ENCODE measurements around the gene OR56B1.
"Not testable (repeated sequence)": the region's sequence is repeated elsewhere in the genome, so short reads cannot be mapped to it uniquely, and the experiment has no call there.

OR56B1 gene

DNA sequence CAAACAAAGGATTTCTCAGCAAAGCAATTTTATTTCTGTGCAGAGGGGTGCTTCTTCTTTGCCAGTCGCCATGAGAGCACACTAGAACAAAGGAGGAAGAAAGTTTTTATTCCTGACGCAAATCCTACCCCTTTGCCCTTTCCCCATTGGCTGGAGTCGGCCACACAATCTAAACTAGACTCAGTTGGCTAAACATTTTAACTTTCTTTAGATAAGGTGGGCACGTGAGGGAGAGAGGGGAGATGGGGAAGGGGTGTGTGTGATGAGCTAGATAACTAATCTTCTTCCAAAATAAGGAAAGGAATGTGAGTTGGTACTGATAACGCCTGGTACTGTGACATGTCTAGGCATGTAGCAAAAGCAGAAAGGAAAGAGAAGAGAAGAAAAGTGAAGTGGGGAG, 46.0 kb upstream of the OR56B1 start:
- no peak for DNase-seq
- H3K27ac ChIP-seq (ENCODE audit: low read length) = no peak overlapping the region
- H4K20me1 ChIP-seq (ENCODE audit: insufficient read depth, low read length) = no peaks in the 10 kb centered on the region
- no peaks in the 10 kb centered on the region for H3K79me2 ChIP-seq (ENCODE audit: low read length)
- H3K9me2 ChIP-seq (replicated peaks; ENCODE audit: insufficient read depth, low read length) = no peaks in the 10 kb centered on the region
- H2AFZ ChIP-seq (ENCODE audit: low read length) = no peak overlapping the region
- 0 out of 2 replicates have a peak, but pooled peaks cover 4% of the 10 kb centered on the region for H3K4me1 ChIP-seq (ENCODE audit: low read length)
- H3F3A ChIP-seq (ENCODE audit: insufficient read depth, low read length) = peaks cover 10% of the 10 kb centered on the region
- no peaks in the 10 kb centered on the region for H3K9me3 ChIP-seq (replicated peaks; ENCODE audit: insufficient read depth, low read length)
- H3K27me3 ChIP-seq (replicated peaks; ENCODE audit: insufficient read depth, low read length) = peaks cover 43% of the 10 kb centered on the region
- H3K4me2 ChIP-seq (ENCODE audit: low read depth, low read length) = no peak overlapping the region
- H3K9ac ChIP-seq (ENCODE audit: low read length) = no peak overlapping the region
- no peaks in the 10 kb centered on the region for H3K36me3 ChIP-seq (replicated peaks; ENCODE audit: insufficient read depth, low read length)
- H3K4me3 ChIP-seq (ENCODE audit: low read length) = no peak overlapping the region
- TF ChIP-seq EZH2phosphoT487 (IDR thresholded peaks at IDR 0.05; ENCODE audit: low read length) (no peak), EZH2 (optimal IDR thresholded peaks at IDR 0.05; ENCODE audit: low read depth, low read length) (no peak)
- TF ChIP-seq, protein P1, sequence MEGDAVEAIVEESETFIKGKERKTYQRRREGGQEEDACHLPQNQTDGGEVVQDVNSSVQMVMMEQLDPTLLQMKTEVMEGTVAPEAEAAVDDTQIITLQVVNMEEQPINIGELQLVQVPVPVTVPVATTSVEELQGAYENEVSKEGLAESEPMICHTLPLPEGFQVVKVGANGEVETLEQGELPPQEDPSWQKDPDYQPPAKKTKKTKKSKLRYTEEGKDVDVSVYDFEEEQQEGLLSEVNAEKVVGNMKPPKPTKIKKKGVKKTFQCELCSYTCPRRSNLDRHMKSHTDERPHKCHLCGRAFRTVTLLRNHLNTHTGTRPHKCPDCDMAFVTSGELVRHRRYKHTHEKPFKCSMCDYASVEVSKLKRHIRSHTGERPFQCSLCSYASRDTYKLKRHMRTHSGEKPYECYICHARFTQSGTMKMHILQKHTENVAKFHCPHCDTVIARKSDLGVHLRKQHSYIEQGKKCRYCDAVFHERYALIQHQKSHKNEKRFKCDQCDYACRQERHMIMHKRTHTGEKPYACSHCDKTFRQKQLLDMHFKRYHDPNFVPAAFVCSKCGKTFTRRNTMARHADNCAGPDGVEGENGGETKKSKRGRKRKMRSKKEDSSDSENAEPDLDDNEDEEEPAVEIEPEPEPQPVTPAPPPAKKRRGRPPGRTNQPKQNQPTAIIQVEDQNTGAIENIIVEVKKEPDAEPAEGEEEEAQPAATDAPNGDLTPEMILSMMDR (IDR thresholded peaks at IDR 0.05; ENCODE audit: low read length) = no peak

DNA sequence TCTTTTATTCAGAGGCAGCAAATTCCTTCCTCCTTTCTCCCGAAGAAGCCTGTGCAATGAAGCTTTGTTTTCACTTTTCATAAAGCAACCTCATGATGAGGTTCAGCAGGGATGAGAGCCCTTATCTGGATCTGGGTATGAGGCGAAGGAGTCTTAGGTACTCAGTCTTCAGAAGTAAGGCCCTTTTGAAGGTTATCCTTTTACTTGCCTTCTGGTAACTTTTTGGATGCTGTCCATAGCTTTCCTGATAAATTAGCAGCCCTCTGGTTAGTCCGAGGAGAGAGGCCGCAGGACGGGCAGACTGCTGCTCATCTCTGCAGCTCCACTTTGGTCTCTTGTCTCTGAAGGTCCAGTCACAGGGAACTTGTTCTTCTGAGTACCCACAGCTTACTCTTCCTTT, 45.5 kb upstream of the OR56B1 start:
- no peak overlapping the region for H3K4me3 ChIP-seq (ENCODE audit: low read length)
- H3K27me3 ChIP-seq (replicated peaks; ENCODE audit: insufficient read depth, low read length) = peaks cover 43% of the 10 kb centered on the region
- H3K79me2 ChIP-seq (ENCODE audit: low read length) = no peaks in the 10 kb centered on the region
- H2AFZ ChIP-seq (ENCODE audit: low read length) = no peak overlapping the region
- H3K9ac ChIP-seq (ENCODE audit: low read length) = no peak overlapping the region
- no peaks in the 10 kb centered on the region for H3K9me3 ChIP-seq (replicated peaks; ENCODE audit: insufficient read depth, low read length)
- DNase-seq = no peak
- H3K4me2 ChIP-seq (ENCODE audit: low read depth, low read length) = no peak overlapping the region
- no peak overlapping the region for H3K27ac ChIP-seq (ENCODE audit: low read length)
- 0 out of 2 replicates have a peak, but pooled peaks cover 4% of the 10 kb centered on the region for H3K4me1 ChIP-seq (ENCODE audit: low read length)
- TF ChIP-seq EZH2 (optimal IDR thresholded peaks at IDR 0.05; ENCODE audit: low read depth, low read length) (no peak), EZH2phosphoT487 (IDR thresholded peaks at IDR 0.05; ENCODE audit: low read length) (no peak)
- TF ChIP-seq, protein P1 (IDR thresholded peaks at IDR 0.05; ENCODE audit: low read length) = no peak
- no peaks in the 10 kb centered on the region for H3K9me2 ChIP-seq (replicated peaks; ENCODE audit: insufficient read depth, low read length)
- H3F3A ChIP-seq (ENCODE audit: insufficient read depth, low read length) = peaks cover 10% of the 10 kb centered on the region
- H3K36me3 ChIP-seq (replicated peaks; ENCODE audit: insufficient read depth, low read length) = no peaks in the 10 kb centered on the region
- no peaks in the 10 kb centered on the region for H4K20me1 ChIP-seq (ENCODE audit: insufficient read depth, low read length)

DNA sequence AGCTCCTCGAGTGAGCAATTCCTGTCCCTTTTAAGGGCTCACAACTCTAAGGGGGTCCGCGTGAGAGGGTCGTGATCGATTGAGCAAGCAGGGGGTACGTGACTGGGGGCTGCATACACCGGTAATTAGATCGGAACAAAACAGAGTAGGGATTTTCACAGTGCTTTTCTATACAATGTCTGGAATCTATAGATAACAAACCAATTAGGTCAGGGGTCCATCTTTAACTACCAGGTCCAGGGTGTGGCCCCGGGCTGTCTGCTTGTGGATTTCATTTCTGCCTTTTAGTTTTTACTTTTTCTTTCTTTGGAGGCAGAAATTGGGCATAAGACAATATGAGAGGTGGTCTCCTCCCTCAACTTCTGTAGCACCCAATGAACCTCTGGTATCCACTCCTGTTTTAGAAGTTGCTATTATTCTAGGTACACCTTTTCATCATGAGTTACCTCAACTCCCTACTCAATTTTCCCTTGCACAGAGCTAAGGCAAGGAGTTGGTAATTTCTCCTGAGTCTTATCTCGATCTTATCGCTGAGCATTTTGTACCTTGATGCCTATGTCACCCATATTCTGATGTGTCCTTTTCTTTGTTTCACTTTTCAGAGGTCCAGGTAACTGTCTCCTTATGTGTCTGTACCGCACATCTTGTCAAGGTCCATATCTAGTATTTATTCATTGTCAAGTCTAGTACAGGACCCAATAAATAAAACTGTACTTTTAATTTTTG, 44.8 kb upstream of the OR56B1 start:
- not testable (repeated sequence) for DNase-seq; H3K4me1 ChIP-seq (ENCODE audit: low read length); H3K9me3 ChIP-seq (replicated peaks; ENCODE audit: insufficient read depth, low read length); H3K4me2 ChIP-seq (ENCODE audit: low read depth, low read length); H3K79me2 ChIP-seq (ENCODE audit: low read length); H3K9ac ChIP-seq (ENCODE audit: low read length); H3K36me3 ChIP-seq (replicated peaks; ENCODE audit: insufficient read depth, low read length); H4K20me1 ChIP-seq (ENCODE audit: insufficient read depth, low read length); H3K9me2 ChIP-seq (replicated peaks; ENCODE audit: insufficient read depth, low read length); H3K27ac ChIP-seq (ENCODE audit: low read length); H3K4me3 ChIP-seq (ENCODE audit: low read length); H2AFZ ChIP-seq (ENCODE audit: low read length)
- H3F3A ChIP-seq (ENCODE audit: insufficient read depth, low read length) = peaks cover 10% of the 10 kb centered on the region
- H3K27me3 ChIP-seq (replicated peaks; ENCODE audit: insufficient read depth, low read length) = peaks cover 43% of the 10 kb centered on the region

DNA sequence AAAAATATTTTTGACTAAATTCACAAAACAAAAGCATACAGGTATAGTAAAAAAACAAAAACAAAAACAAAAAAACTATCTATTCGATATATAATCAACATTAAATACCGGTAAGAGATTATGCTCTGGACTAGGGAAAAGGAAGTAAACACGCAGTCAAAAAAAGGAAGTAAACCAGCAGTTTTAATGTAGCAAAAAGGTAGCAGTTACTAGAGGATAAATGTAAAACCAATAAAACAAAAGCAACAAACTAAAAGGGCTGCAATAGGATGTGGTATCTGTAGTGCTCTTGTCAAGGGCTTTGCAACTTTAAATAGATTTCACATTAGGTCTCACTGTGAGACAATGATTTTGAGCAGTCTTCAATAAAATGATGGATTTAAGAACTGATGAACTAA, 44.3 kb upstream of the OR56B1 start:
- no peaks in the 10 kb centered on the region for H4K20me1 ChIP-seq (ENCODE audit: insufficient read depth, low read length)
- no peak for DNase-seq
- H3K9me3 ChIP-seq (replicated peaks; ENCODE audit: insufficient read depth, low read length) = no peaks in the 10 kb centered on the region
- H3K79me2 ChIP-seq (ENCODE audit: low read length) = no peaks in the 10 kb centered on the region
- peaks cover 43% of the 10 kb centered on the region for H3K27me3 ChIP-seq (replicated peaks; ENCODE audit: insufficient read depth, low read length)
- H3K9ac ChIP-seq (ENCODE audit: low read length) = no peak overlapping the region
- no peak for TF ChIP-seq EZH2 (optimal IDR thresholded peaks at IDR 0.05; ENCODE audit: low read depth, low read length)
- TF ChIP-seq, protein P1 (IDR thresholded peaks at IDR 0.05; ENCODE audit: low read length) = no peak
- TF ChIP-seq EZH2phosphoT487 (IDR thresholded peaks at IDR 0.05; ENCODE audit: low read length) = no peak
- no peak overlapping the region for H2AFZ ChIP-seq (ENCODE audit: low read length)
- no peak overlapping the region for H3K4me2 ChIP-seq (ENCODE audit: low read depth, low read length)
- H3K36me3 ChIP-seq (replicated peaks; ENCODE audit: insufficient read depth, low read length) = no peaks in the 10 kb centered on the region
- 0 out of 2 replicates have a peak, but pooled peaks cover 4% of the 10 kb centered on the region for H3K4me1 ChIP-seq (ENCODE audit: low read length)
- no peaks in the 10 kb centered on the region for H3K9me2 ChIP-seq (replicated peaks; ENCODE audit: insufficient read depth, low read length)
- peaks cover 10% of the 10 kb centered on the region for H3F3A ChIP-seq (ENCODE audit: insufficient read depth, low read length)
- H3K27ac ChIP-seq (ENCODE audit: low read length) = no peak overlapping the region
- no peak overlapping the region for H3K4me3 ChIP-seq (ENCODE audit: low read length)

Data from MM.1S (cell line).